ENCODE measurements around the gene USP49. TPM values are rescaled to one million over a fixed set of nuclear protein-coding genes. Genes with fewer than 3 reads are reported as not detected.
A peak's percentile ranks its signal among the peaks of the same experiment; 100 is the strongest.

The USP49 gene
- total RNA-seq, 6 donors from 2014 or later: 2.7 to 16.8 (median 4.3) TPM

DNA sequence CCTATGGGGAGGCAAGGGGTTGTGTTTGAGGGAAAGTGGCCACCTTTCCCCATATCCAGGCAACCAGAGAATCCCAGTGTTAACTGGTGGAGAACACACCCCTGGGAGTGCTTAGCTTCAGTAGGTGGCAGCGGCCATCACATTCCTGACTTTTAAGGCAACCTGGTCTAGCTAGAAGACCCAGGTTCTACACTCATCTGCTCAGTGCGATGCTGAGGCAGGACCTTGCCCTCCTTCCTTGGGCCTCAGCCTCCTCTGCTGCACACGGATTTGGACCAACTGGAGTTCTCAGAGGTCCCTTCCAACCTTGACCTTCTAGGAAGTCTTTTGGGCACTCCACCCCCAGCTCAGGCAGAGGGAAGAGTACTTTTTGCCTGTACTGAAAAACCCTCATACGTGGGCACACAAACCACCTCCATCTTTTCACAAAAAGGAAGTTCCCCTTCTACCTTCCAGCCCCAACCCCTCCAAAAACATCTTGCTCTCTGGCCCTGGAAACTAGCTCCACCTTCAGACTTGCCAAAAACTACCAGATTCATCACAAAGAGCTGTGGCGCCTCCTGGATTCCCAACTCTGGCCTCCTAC lies 43.5 kb upstream of the USP49 start:
- DNase-seq (no peak), ATAC-seq (ENCODE audit: low FRiP score in 2 of 2) (no peak)
- no peaks in the 10 kb centered on the region for H3K9me3 ChIP-seq
- TF ChIP-seq, protein P1, sequence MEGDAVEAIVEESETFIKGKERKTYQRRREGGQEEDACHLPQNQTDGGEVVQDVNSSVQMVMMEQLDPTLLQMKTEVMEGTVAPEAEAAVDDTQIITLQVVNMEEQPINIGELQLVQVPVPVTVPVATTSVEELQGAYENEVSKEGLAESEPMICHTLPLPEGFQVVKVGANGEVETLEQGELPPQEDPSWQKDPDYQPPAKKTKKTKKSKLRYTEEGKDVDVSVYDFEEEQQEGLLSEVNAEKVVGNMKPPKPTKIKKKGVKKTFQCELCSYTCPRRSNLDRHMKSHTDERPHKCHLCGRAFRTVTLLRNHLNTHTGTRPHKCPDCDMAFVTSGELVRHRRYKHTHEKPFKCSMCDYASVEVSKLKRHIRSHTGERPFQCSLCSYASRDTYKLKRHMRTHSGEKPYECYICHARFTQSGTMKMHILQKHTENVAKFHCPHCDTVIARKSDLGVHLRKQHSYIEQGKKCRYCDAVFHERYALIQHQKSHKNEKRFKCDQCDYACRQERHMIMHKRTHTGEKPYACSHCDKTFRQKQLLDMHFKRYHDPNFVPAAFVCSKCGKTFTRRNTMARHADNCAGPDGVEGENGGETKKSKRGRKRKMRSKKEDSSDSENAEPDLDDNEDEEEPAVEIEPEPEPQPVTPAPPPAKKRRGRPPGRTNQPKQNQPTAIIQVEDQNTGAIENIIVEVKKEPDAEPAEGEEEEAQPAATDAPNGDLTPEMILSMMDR (IDR thresholded peaks at IDR 0.05): no peak
- TF ChIP-seq POLR2AphosphoS5 (IDR thresholded peaks at IDR 0.05): no peak
- no peak for TF ChIP-seq POLR2A (IDR thresholded peaks at IDR 0.05)
- TF ChIP-seq EP300 (IDR thresholded peaks at IDR 0.05): no peak
- H3K27me3 ChIP-seq: no peaks in the 10 kb centered on the region
- H3K4me3 ChIP-seq: peak overlapping the region in 3 of 4 donors; percentile 60 to 94 (median 89)
- peaks cover 18 to 37% (median 27%) of the 10 kb centered on the region in 4 donors for H3K36me3 ChIP-seq
- peaks cover 61 to 85% (median 79%) of the 10 kb centered on the region in 4 donors for H3K4me1 ChIP-seq
- peak overlapping the region; percentile 85 to 93 (median 88) for H3K27ac ChIP-seq
- WGBS, 2 donors: 59 to 77% methylated on average over 3 to 5 of the region's 5 CpGs

DNA sequence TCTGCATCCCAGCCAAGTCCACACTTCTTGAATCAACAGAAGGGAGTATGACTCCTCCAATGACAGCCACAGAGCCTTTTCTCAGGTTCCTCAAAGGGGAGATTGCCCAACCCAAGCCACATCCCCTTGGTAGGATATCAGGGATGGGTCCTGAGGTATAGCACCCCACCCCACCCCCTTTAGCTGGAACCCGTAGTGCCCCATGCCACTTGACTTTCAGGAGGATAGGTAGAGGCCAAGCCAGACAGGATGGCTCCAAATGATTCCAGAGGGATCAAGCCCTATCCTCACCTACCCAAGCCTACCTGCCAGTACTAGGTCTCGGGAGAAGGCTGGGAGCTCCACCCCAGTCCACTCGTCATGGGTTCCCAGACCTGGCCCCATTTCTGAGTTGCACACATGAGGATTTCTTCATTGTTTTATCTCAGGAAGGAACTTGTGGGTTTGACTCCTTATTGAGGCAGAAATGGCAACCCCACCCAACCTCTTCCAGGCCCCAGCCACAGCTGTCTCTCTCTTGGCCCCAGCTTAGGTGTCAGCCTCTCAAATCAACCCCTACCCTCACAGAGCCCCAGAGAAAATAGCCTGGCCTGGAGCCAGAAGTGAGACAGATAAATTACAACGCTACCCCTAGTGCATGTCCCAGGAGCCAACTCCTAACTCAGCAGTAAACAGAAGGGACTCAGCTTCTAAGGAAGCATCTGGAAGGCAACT lies 42.8 kb upstream of the USP49 start:
- H3K4me3 ChIP-seq: peak overlapping the region in 1 of 4 donors; percentile 94

DNA sequence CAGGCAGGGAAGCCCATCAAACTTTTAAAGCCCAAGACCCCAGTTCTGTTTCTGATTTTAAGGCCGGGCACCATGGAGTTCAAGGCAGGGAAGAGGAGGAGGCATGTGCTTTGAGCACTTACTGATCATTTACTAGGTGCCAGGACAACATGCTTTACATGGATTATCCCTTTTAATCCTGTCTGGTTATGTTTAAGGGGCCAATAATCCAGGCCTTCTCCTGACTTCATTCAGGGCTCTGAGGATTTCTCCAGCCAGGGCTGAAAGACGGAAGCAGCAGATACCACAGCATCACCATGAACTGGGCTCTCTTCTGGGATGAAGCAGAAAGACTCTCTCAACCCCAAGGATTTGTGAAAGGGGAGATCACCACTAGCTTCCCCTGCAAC lies 42.3 kb upstream of the USP49 start:
- Histone ChIP-seq H3K9me3 (no peaks in the 10 kb centered on the region), H3K4me3 (peak overlapping the region in 1 of 4 donors; percentile 94), H3K27ac (peak overlapping the region; percentile 85 to 93 (median 88)), H3K27me3 (no peaks in the 10 kb centered on the region), H3K36me3 (peaks cover 24 to 49% (median 39%) of the 10 kb centered on the region in 4 donors), H3K4me1 (peaks cover 59 to 74% (median 68%) of the 10 kb centered on the region in 4 donors)
- no peak for DNase-seq
- WGBS, 2 donors: 46 to 75% methylated on average over 2 of the region's 2 CpGs
- no peak for TF ChIP-seq POLR2A (IDR thresholded peaks at IDR 0.05)
- no peak for TF ChIP-seq EP300 (IDR thresholded peaks at IDR 0.05)
- no peak for TF ChIP-seq POLR2AphosphoS5 (IDR thresholded peaks at IDR 0.05)
- TF ChIP-seq, protein P1 (IDR thresholded peaks at IDR 0.05): no peak
- no peak for ATAC-seq (ENCODE audit: low FRiP score in 2 of 2)

More for the DNA sequence above, 42.8 kb upstream of the USP49 start:
- no peaks in the 10 kb centered on the region for H3K9me3 ChIP-seq
- TF ChIP-seq EP300 (IDR thresholded peaks at IDR 0.05) (no peak), POLR2A (IDR thresholded peaks at IDR 0.05) (no peak), POLR2AphosphoS5 (IDR thresholded peaks at IDR 0.05) (no peak)
- TF ChIP-seq, protein P1 (IDR thresholded peaks at IDR 0.05): no peak
- DNase-seq: peak in 1 of 2 donors; percentile 57
- peaks cover 61 to 79% (median 74%) of the 10 kb centered on the region in 4 donors for H3K4me1 ChIP-seq
- no peaks in the 10 kb centered on the region for H3K27me3 ChIP-seq
- no peak for ATAC-seq (ENCODE audit: low FRiP score in 2 of 2)
- 16 to 26% methylated on average over 4 of the region's 4 CpGs for WGBS, 2 donors
- peaks cover 19 to 44% (median 34%) of the 10 kb centered on the region in 4 donors for H3K36me3 ChIP-seq
- peak overlapping the region; percentile 85 to 93 (median 88) for H3K27ac ChIP-seq

DNA sequence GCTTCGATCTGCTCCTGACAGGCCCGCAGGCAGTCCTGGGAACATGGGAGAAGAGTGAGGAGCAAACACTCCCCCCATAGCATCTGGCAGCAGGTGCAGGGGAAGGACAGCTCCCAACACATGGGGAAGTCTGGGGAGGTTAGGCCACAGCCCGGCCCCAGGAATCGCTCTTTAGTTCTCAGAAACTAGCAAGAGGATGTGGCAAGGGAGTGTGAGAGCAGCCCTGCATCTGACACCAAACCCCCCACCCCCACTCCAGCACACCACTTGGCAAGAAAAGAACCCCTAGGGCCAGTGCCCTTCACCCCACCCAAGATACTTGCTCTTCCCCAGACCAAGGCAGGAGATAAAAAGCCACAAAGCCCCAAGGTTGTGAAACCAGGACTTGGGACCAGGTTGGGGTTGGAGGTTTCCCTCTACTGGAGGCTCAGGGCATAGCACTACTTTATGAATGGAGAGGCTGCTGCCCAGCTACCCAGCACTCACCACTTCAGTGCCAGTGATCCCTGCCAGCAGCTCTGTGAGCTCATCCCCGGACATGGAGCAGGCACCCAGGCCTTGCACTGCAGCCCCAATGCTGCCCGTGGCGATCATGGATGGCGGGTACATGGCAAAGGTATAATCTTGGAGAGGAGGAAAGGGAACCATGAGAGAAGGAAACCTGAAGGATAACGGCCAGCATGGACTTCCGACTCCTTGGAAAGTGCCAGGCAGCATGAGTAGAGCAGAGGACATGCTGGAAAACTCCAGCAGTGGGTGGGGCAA lies 41.1 kb upstream of the USP49 start:
- WGBS, 2 donors: 33 to 41% methylated on average over 7 to 10 of the region's 10 CpGs
- ATAC-seq (ENCODE audit: low FRiP score in 2 of 2) (peak; percentile 78 to 83), DNase-seq (peak in 1 of 2 donors; percentile 83)
- Histone ChIP-seq H3K4me3 (no peak overlapping the region), H3K4me1 (peaks cover 54 to 65% (median 62%) of the 10 kb centered on the region in 4 donors), H3K27me3 (no peaks in the 10 kb centered on the region), H3K36me3 (peaks cover 28 to 61% (median 51%) of the 10 kb centered on the region in 4 donors), H3K9me3 (no peaks in the 10 kb centered on the region), H3K27ac (peak overlapping the region; percentile 85 to 93 (median 88))
- peak in 1 of 2 donors; percentile 14 for TF ChIP-seq POLR2AphosphoS5 (IDR thresholded peaks at IDR 0.05)
- TF ChIP-seq EP300 (IDR thresholded peaks at IDR 0.05): no peak
- TF ChIP-seq, protein P1 (IDR thresholded peaks at IDR 0.05): peak; percentile 79 to 88 (median 84)
- no peak for TF ChIP-seq POLR2A (IDR thresholded peaks at IDR 0.05)
